Neural progenitor cell (in vitro differentiated cells): ENCODE data around the gene PKD1L1. TPM values are rescaled to one million over a fixed set of nuclear protein-coding genes. Genes with fewer than 3 reads are reported as not detected.

Experiments used
- DNase-seq: peaks from one replicate; pipeline ENCODE4 v3.0.0-alpha.2; 2016; ENCODE audit warnings: low spot score
- H2AFZ ChIP-seq: fragments of 200-600 bp; sonication (generic); replicated peaks from 2 replicates; pipeline ENCODE4 v1.6.1; 2016; ENCODE audit warnings: antibody characterized with exemption
- H3F3A ChIP-seq: fragments of 200-600 bp; sonication (generic); 2 replicates; pipeline ENCODE4 v1.6.1; 2016; ENCODE audit warnings: antibody characterized with exemption, low read depth
- H3K27ac ChIP-seq: fragments of 200-600 bp; sonication (generic); 2 replicates; pipeline ENCODE4 v1.5.1; 2016; ENCODE audit warnings: mild to moderate bottlenecking
- H3K27me3 ChIP-seq: fragments of 200-600 bp; sonication (generic); 2 replicates; pipeline ENCODE4 v1.6.1; 2016; ENCODE audit warnings: mild to moderate bottlenecking, moderate library complexity
- H3K36me3 ChIP-seq: fragments of 200-600 bp; sonication (generic); 2 replicates; pipeline ENCODE4 v1.5.1; 2016
- H3K4me1 ChIP-seq: fragments of 200-600 bp; sonication (generic); 2 replicates; pipeline ENCODE4 v1.6.1; 2016; ENCODE audit warnings: mixed run types
- H3K4me2 ChIP-seq: fragments of 200-600 bp; sonication (generic); 2 replicates; pipeline ENCODE4 v1.6.1; 2016
- H3K4me3 ChIP-seq: fragments of 200-600 bp; sonication (generic); 2 replicates; pipeline ENCODE4 v1.5.1; 2016
- H3K79me2 ChIP-seq: fragments of 200-600 bp; sonication (generic); 2 replicates; pipeline ENCODE4 v1.6.1; 2016; ENCODE audit warnings: low read depth
- H3K9ac ChIP-seq: fragments of 200-600 bp; sonication (generic); 2 replicates; pipeline ENCODE4 v1.6.1; 2016
- H3K9me3 ChIP-seq: fragments of 200-600 bp; sonication (generic); 2 replicates; pipeline ENCODE4 v1.5.1; 2016; ENCODE audit warnings: low read depth
- H4K20me1 ChIP-seq: fragments of 200-600 bp; sonication (generic); 2 replicates; pipeline ENCODE4 v1.6.1; 2016; ENCODE audit warnings: low read depth
- H3K27ac Mint-ChIP-seq: 3 replicates; pipeline ENCODE4 v1.8.0; 2021; ENCODE audit warnings: mixed read lengths
- H3K27me3 Mint-ChIP-seq: 2 replicates; pipeline ENCODE4 v1.8.0; 2022; ENCODE audit warnings: low read depth, mild to moderate bottlenecking, inconsistent platforms, moderate library complexity, mixed read lengths; ENCODE audit not compliant: insufficient read depth
- H3K36me3 Mint-ChIP-seq: 3 replicates; pipeline ENCODE4 v1.8.0; 2021; ENCODE audit warnings: mixed read lengths
- H3K4me1 Mint-ChIP-seq: 3 replicates; pipeline ENCODE4 v1.8.0; 2021; ENCODE audit warnings: mixed read lengths
- H3K4me3 Mint-ChIP-seq: 3 replicates; pipeline ENCODE4 v1.8.0; 2021; ENCODE audit warnings: mild to moderate bottlenecking, moderate library complexity, mixed read lengths
- H3K9me3 Mint-ChIP-seq: 3 replicates; pipeline ENCODE4 v1.8.0; 2020; ENCODE audit warnings: mixed read lengths
- EZH2 ChIP-seq: fragments of 200-600 bp; sonication (generic); IDR thresholded peaks from 2 replicates; pipeline ENCODE4 v1.6.1; 2017; ENCODE audit warnings: antibody characterized with exemption, mild to moderate bottlenecking, moderate library complexity
- EZH2phosphoT487 ChIP-seq: fragments of 200-600 bp; sonication (generic); IDR thresholded peaks from 2 replicates; pipeline ENCODE4 v1.6.1; 2017; ENCODE audit warnings: antibody characterized with exemption
- total RNA-seq: library from RNA; depleted of rRNA; stranded (reverse); fragments of >200 nt; gene quantifications from 2 replicates; pipeline ENCODE4 v1.2.3, GENCODE V29; 2015; ENCODE audit warnings: low replicate concordance
- TF ChIP-seq, protein P1 (sequence below): fragments of 200-600 bp; sonication (generic); IDR thresholded peaks from 2 replicates; pipeline ENCODE4 v1.5.1; 2017; ENCODE audit warnings: antibody characterized with exemption, mild to moderate bottlenecking

The PKD1L1 gene
- total RNA-seq, 1 donor from 2014 or later, result 0.07 TPM

- no peak for DNase-seq
- H3K4me2 ChIP-seq, result no peak overlapping the region
- no peaks in the 10 kb centered on the region for H3K36me3 ChIP-seq
- no peaks in the 10 kb centered on the region for H3K4me1 ChIP-seq
- H3K27me3 ChIP-seq, result no peaks in the 10 kb centered on the region
- no peaks in the 10 kb centered on the region for H3F3A ChIP-seq
- H4K20me1 ChIP-seq, result no peaks in the 10 kb centered on the region
- H3K4me3 ChIP-seq, result no peak overlapping the region
- Mint-ChIP-seq H3K27me3 (peaks cover 6% of the 10 kb centered on the region), H3K27ac (no peak overlapping the region), H3K4me3 (no peak overlapping the region), H3K36me3 (no peaks in the 10 kb centered on the region), H3K9me3 (no peaks in the 10 kb centered on the region), H3K4me1 (peaks cover 5% of the 10 kb centered on the region)
- H2AFZ ChIP-seq, result no peak overlapping the region
- H3K79me2 ChIP-seq, result no peaks in the 10 kb centered on the region
- no peak for TF ChIP-seq EZH2
- no peaks in the 10 kb centered on the region for H3K9me3 ChIP-seq
- H3K27ac ChIP-seq, result no peak overlapping the region
- no peak overlapping the region for H3K9ac ChIP-seq
These were observed 121.5 kb downstream of the PKD1L1 start for GRCh38 chr7:47826754-47827153.

DNA sequence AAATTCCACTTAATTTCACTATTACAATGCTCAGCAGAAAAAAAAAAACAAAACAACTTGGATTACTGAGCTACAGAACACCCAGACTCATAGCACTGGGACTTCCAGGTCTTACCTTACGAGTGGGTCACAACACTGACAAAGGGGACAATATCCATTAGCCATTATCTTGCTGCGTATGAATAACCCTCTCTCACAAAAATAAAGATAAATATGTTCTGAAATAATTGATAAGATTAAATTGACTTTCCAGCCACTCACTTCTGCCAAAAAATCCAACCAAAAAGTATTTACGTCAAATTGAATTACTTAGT, 128.7 kb downstream of the PKD1L1 start:
- Histone ChIP-seq H3K27me3 (no peaks in the 10 kb centered on the region), H3K9me3 (no peaks in the 10 kb centered on the region), H3K79me2 (no peaks in the 10 kb centered on the region), H3K4me2 (no peak overlapping the region), H3K4me1 (no peaks in the 10 kb centered on the region), H3K36me3 (no peaks in the 10 kb centered on the region), H4K20me1 (no peaks in the 10 kb centered on the region), H3K27ac (no peak overlapping the region), H3K9ac (no peak overlapping the region), H3F3A (no peaks in the 10 kb centered on the region), H3K4me3 (no peak overlapping the region), H2AFZ (no peak overlapping the region)
- DNase-seq, result no peak
- H3K9me3 Mint-ChIP-seq, result no peaks in the 10 kb centered on the region
- peaks cover 3% of the 10 kb centered on the region for H3K4me1 Mint-ChIP-seq
- H3K27me3 Mint-ChIP-seq, result no peaks in the 10 kb centered on the region
- no peak overlapping the region for H3K4me3 Mint-ChIP-seq
- TF ChIP-seq, protein P1, sequence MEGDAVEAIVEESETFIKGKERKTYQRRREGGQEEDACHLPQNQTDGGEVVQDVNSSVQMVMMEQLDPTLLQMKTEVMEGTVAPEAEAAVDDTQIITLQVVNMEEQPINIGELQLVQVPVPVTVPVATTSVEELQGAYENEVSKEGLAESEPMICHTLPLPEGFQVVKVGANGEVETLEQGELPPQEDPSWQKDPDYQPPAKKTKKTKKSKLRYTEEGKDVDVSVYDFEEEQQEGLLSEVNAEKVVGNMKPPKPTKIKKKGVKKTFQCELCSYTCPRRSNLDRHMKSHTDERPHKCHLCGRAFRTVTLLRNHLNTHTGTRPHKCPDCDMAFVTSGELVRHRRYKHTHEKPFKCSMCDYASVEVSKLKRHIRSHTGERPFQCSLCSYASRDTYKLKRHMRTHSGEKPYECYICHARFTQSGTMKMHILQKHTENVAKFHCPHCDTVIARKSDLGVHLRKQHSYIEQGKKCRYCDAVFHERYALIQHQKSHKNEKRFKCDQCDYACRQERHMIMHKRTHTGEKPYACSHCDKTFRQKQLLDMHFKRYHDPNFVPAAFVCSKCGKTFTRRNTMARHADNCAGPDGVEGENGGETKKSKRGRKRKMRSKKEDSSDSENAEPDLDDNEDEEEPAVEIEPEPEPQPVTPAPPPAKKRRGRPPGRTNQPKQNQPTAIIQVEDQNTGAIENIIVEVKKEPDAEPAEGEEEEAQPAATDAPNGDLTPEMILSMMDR, result no peak
- TF ChIP-seq EZH2phosphoT487, result no peak
- no peaks in the 10 kb centered on the region for H3K36me3 Mint-ChIP-seq
- H3K27ac Mint-ChIP-seq, result no peak overlapping the region

DNA sequence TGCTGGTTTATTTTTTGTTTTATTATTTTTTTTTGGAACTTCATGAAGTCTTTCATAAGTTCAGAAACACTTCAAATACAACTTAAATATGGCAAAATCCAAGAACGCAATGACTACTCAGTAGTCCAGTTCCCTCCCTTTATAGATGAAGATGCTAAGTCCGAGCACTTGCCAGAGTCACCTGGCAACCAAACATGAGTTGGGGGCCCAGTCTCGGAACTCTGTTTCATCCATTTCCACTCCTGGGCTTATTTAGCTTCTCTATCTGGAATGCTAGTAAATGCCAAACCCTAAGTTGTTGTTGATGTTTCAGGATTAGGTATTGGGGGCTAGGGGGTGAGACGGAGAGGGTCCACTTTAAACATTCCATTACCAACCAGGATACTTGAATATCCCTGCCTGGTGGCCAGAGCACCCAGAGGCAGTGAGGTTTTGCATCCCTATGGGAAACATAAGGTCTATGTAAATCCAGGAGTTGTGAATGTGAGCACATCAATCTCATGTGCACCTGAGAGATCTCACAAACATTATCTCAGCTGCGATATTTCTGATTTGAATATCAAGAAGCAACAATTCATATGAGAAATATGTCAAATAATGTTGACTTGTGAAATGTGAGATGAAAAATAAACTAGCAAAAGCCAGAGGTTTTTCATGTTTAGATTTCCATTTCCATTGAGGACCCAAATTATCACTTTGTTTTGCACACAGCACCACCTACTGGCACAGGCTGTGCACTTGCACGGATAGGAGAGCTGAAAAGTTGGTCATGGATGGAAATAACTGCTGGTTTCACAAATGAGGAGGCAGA, 129.3 kb downstream of the PKD1L1 start:
- H3K27ac Mint-ChIP-seq, result no peak overlapping the region
- no peaks in the 10 kb centered on the region for H3K79me2 ChIP-seq
- no peaks in the 10 kb centered on the region for H3K36me3 ChIP-seq
- H3K9me3 ChIP-seq, result no peaks in the 10 kb centered on the region
- peaks cover 3% of the 10 kb centered on the region for H3K4me1 Mint-ChIP-seq
- no peaks in the 10 kb centered on the region for H3K27me3 ChIP-seq
- H3K4me3 Mint-ChIP-seq, result no peak overlapping the region
- no peak overlapping the region for H3K9ac ChIP-seq
- no peak overlapping the region for H3K4me2 ChIP-seq
- no peak overlapping the region for H3K27ac ChIP-seq
- no peaks in the 10 kb centered on the region for H3K36me3 Mint-ChIP-seq
- no peaks in the 10 kb centered on the region for H3K27me3 Mint-ChIP-seq
- H3K4me3 ChIP-seq, result no peak overlapping the region
- no peak for TF ChIP-seq EZH2phosphoT487
- TF ChIP-seq, protein P1, result peak; percentile 100
- H3K9me3 Mint-ChIP-seq, result no peaks in the 10 kb centered on the region
- H3K4me1 ChIP-seq, result no peaks in the 10 kb centered on the region
- DNase-seq, result peak; percentile 71
- H2AFZ ChIP-seq, result no peak overlapping the region
- no peaks in the 10 kb centered on the region for H4K20me1 ChIP-seq
- no peaks in the 10 kb centered on the region for H3F3A ChIP-seq

- Histone ChIP-seq H2AFZ (no peak overlapping the region), H3K9me3 (no peaks in the 10 kb centered on the region), H3K4me3 (no peak overlapping the region), H3F3A (no peaks in the 10 kb centered on the region), H3K27me3 (no peaks in the 10 kb centered on the region), H3K27ac (no peak overlapping the region), H3K9ac (no peak overlapping the region), H3K79me2 (no peaks in the 10 kb centered on the region), H3K4me1 (no peaks in the 10 kb centered on the region), H3K36me3 (no peaks in the 10 kb centered on the region), H3K4me2 (no peak overlapping the region), H4K20me1 (no peaks in the 10 kb centered on the region)
- H3K4me3 Mint-ChIP-seq, result no peak overlapping the region
- H3K4me1 Mint-ChIP-seq, result peaks cover 3% of the 10 kb centered on the region
- TF ChIP-seq EZH2 (no peak), EZH2phosphoT487 (no peak)
- TF ChIP-seq, protein P1, result no peak
- no peaks in the 10 kb centered on the region for H3K27me3 Mint-ChIP-seq
- H3K27ac Mint-ChIP-seq, result no peak overlapping the region
- no peaks in the 10 kb centered on the region for H3K9me3 Mint-ChIP-seq
- DNase-seq, result no peak
- H3K36me3 Mint-ChIP-seq, result no peaks in the 10 kb centered on the region
These were observed 130.3 kb downstream of the PKD1L1 start for GRCh38 chr7:47817917-47818316.
